Heart left ventricle (tissue), 16 donors: ENCODE measurements around the gene TMIGD3. TPM values are rescaled to one million over a fixed set of nuclear protein-coding genes. Genes with fewer than 3 reads are reported as not detected.

Experiments used
- ATAC-seq, 4 donors: fragments of 200-7000 bp; cut with Tn5 transposase; one replicate each; pipeline ENCODE4 v1.9.1; 2020 to 2022; ENCODE audit warnings: moderate library complexity in 4 of 4, mild to moderate bottlenecking in 3 of 4, moderate number of reproducible peaks in 1 of 4
- DNase-seq, 5 donors: peaks; one replicate each; pipeline ENCODE4 v3.0.0-alpha.2; 2020
- H3K27ac ChIP-seq, 12 donors: fragments of 200-600 bp; sonication (generic) in 4 of 12; one replicate each; pipeline versions ENCODE4 v1.5.0 to v1.8.0; 2016 to 2022; ENCODE audit warnings: mild to moderate bottlenecking in 2 of 12
- H3K27me3 ChIP-seq, 9 donors: fragments of 200-600 bp; sonication (generic) in 2 of 9; one replicate each; pipeline versions ENCODE4 v1.5.1 to v1.8.0; 2016 to 2022; ENCODE audit warnings: mild to moderate bottlenecking in 3 of 9
- H3K36me3 ChIP-seq, 9 donors: fragments of 200-600 bp; sonication (generic) in 2 of 9; one replicate each; pipeline versions ENCODE4 v1.5.0 to v1.8.0; 2018 to 2022; ENCODE audit warnings: mild to moderate bottlenecking in 2 of 9
- H3K4me1 ChIP-seq, 12 donors: fragments of 200-600 bp; sonication (generic) in 4 of 12; one replicate each; pipeline versions ENCODE4 v1.5.0 to v1.8.0; 2016 to 2022; ENCODE audit warnings: mild to moderate bottlenecking in 3 of 12
- H3K4me3 ChIP-seq, 12 donors: fragments of 200-600 bp; sonication (generic) in 4 of 12; one replicate each; pipeline versions ENCODE4 v1.5.0 to v1.8.0; 2017 to 2022; ENCODE audit warnings: mild to moderate bottlenecking in 9 of 12, moderate library complexity in 4 of 12
- H3K9me3 ChIP-seq, 12 donors: fragments of 200-600 bp; sonication (generic) in 4 of 12; one replicate each; pipeline versions ENCODE4 v1.5.0 to v1.8.0; 2016 to 2022; ENCODE audit warnings: mild to moderate bottlenecking in 1 of 12
- CTCF ChIP-seq, 12 donors: fragments of 200-600 bp; sonication (generic) in 4 of 12; IDR thresholded peaks; one replicate each; pipeline versions ENCODE4 v1.5.0 to v1.8.0; 2018 to 2022; ENCODE audit warnings: antibody characterized with exemption in 12 of 12, mild to moderate bottlenecking in 5 of 12
- POLR2A ChIP-seq, 2 donors: fragments of 450-650 bp; IDR thresholded peaks; one replicate each; pipeline ENCODE4 v1.6.1; 2017; ENCODE audit warnings: antibody characterized with exemption in 2 of 2, mild to moderate bottlenecking in 2 of 2, moderate library complexity in 2 of 2
- WGBS, 4 donors: extraction: QIAGEN DNeasy Blood & Tissue Kit in 2 of 4; methylation state at CpG; one replicate each; pipeline versions ENCODE4 v1.1.5 to v1.1.7; 2013 to 2018; 5-methylcytosine and 5-hydroxymethylcytosine counted together
- intact Hi-C, 10 donors: fragments of 100-400 bp; cut with DNase I; formaldehyde crosslinking; loops; one replicate each; pipeline versions ENCODE4 v1.11.1 to v1.14.2; 2022
- polyA plus RNA-seq, 2 donors: library from polyadenylated mRNA; stranded (reverse); fragments of 200-250 nt; gene quantifications; one replicate each; pipeline ENCODE4 v1.2.3, GENCODE V29; 2013
- total RNA-seq, 9 donors: library from RNA; depleted of rRNA in 2 of 9; stranded (reverse); fragments of >200 nt in 2 of 9; fragmentation: NEBNext Ultra II Directional in 3 of 9; extraction: Animal tissue kit (Norgen Biotek cat#: 25700) in 3 of 9; gene quantifications; one replicate each; pipeline versions ENCODE4 v1.1.0 to v1.2.4, GENCODE V29; 2016 to 2023
- donor health status: ischemic (EF 13 %, LVEDD 7.1; RV severe dilation, severe dysfunction).
- donor health status: healthy with polysubstance abuse.
- donor health status: DM: no; HTN: yes; CAD: no.
- donor health status: DM: no; HTN: no; CAD: no.
- donor health status: ischemic (EF 25% LVEDD 6.9; RV normal size, moderate dysfunction).
- donor health status: ischemic (EF 25% LVEDD 5.7; RV mildly dilated, moderate dysfunction).
- donor health status: healthy.
- donor health status: DM: yes; HTN: yes; CAD: no.
- donor health status: ischemic (EF 35%, LVEDD 5.7; RV mildly dilated, moderate dysfunction).
- donor health status: nonischemic (EF 11% LVEDD 7.7; RV severe dilation, severe dysfunction).
- donor health status: DM: yes; HTN: yes; CAD: no.
- donor health status: PGD.
- donor health status: ischemic (EF 29% LVEDD 5.4; RV normal size, mild dysfunction).
- donor health status: nonischemic (EF 23%, LVEDD 6.1; RV moderate dilation, normal function).

TMIGD3 gene
- total and polyA plus RNA-seq, 11 donors = 0.46 to 26.4 (median 1.4) TPM; not detected in 2

GRCh38 chr1:111471538-111471937 lies 31.9 kb downstream of the TMIGD3 start:
- ATAC-seq (no peak), DNase-seq (no peak)
- Histone ChIP-seq H3K4me3 (no peak overlapping the region), H3K9me3 (no peaks in the 10 kb centered on the region), H3K27ac (peak overlapping the region in 5 of 12 donors; percentile 12 to 95 (median 28)), H3K4me1 (peaks cover 0 to 73% (median 33%) of the 10 kb centered on the region in 12 donors), H3K36me3 (peaks cover 4 to 61% (median 32%) of the 10 kb centered on the region in 9 donors), H3K27me3 (no peaks in the 10 kb centered on the region)
- TF ChIP-seq POLR2A (IDR thresholded peaks at IDR 0.05) = no peak
- no peak for TF ChIP-seq CTCF (IDR thresholded peaks at IDR 0.05)
- 94 to 98% (median 96%) methylated on average over 3 of the region's 3 CpGs for WGBS, 4 donors
- intact Hi-C loops = no loop called here

- H3K27ac ChIP-seq = peak overlapping the region in 6 of 12 donors; percentile 7 to 95 (median 30)
- H3K4me3 ChIP-seq = peak overlapping the region in 1 of 12 donors; percentile 23
- H3K36me3 ChIP-seq = peaks cover 4 to 65% (median 32%) of the 10 kb centered on the region in 9 donors
- ATAC-seq = peak in 3 of 4 donors; percentile 41 to 74 (median 68)
- 47 to 64% (median 59%) methylated on average over 3 of the region's 3 CpGs for WGBS, 4 donors
- TF ChIP-seq POLR2A (IDR thresholded peaks at IDR 0.05) = no peak
- no peak for TF ChIP-seq CTCF (IDR thresholded peaks at IDR 0.05)
- DNase-seq = peak in 4 of 5 donors; percentile 42 to 51 (median 45)
- H3K9me3 ChIP-seq = no peaks in the 10 kb centered on the region
- peaks cover 0 to 68% (median 28%) of the 10 kb centered on the region in 12 donors for H3K4me1 ChIP-seq
- intact Hi-C loops = no loop called here
- H3K27me3 ChIP-seq = no peaks in the 10 kb centered on the region
Measured at GRCh38 chr1:111471012-111471411, 32.4 kb downstream of the TMIGD3 start.

- DNase-seq (no peak), ATAC-seq (no peak)
- H3K4me3 ChIP-seq = peak overlapping the region in 1 of 12 donors; percentile 23
- peaks cover 4 to 70% (median 36%) of the 10 kb centered on the region in 9 donors for H3K36me3 ChIP-seq
- intact Hi-C loops = no loop called here
- no peaks in the 10 kb centered on the region for H3K9me3 ChIP-seq
- no peak for TF ChIP-seq CTCF (IDR thresholded peaks at IDR 0.05)
- TF ChIP-seq POLR2A (IDR thresholded peaks at IDR 0.05) = no peak
- peak overlapping the region in 5 of 12 donors; percentile 7 to 95 (median 13) for H3K27ac ChIP-seq
- peaks cover 0 to 64% (median 24%) of the 10 kb centered on the region in 12 donors for H3K4me1 ChIP-seq
- H3K27me3 ChIP-seq = no peaks in the 10 kb centered on the region
- WGBS, 4 donors = 93 to 97% (median 94%) methylated on average over 5 of the region's 5 CpGs
Measured at GRCh38 chr1:111470596-111470995, 32.8 kb downstream of the TMIGD3 start.

GRCh38 chr1:111469539-111469938 lies 33.9 kb downstream of the TMIGD3 start:
- peak overlapping the region in 1 of 12 donors; percentile 95 for H3K27ac ChIP-seq
- no peak for TF ChIP-seq POLR2A (IDR thresholded peaks at IDR 0.05)
- no peak for TF ChIP-seq CTCF (IDR thresholded peaks at IDR 0.05)
- no peak for ATAC-seq
- no peaks in the 10 kb centered on the region for H3K9me3 ChIP-seq
- H3K27me3 ChIP-seq = no peaks in the 10 kb centered on the region
- peaks cover 4 to 79% (median 38%) of the 10 kb centered on the region in 9 donors for H3K36me3 ChIP-seq
- no peak overlapping the region for H3K4me3 ChIP-seq
- H3K4me1 ChIP-seq = peaks cover 0 to 53% (median 15%) of the 10 kb centered on the region in 12 donors
- no peak for DNase-seq
- intact Hi-C loops = no loop called here
